ENCODE data around the gene PDLIM1.
A peak's percentile ranks its signal among the peaks of the same experiment; 100 is the strongest.

The PDLIM1 gene

GRCh38 chr10:95315509-95315908, 24.7 kb upstream of the PDLIM1 start:
- no peak for DNase-seq (ENCODE audit: low read depth in 2 of 2)

- DNase-seq (ENCODE audit: low read depth in 2 of 2) = no peak
These were observed 23.6 kb upstream of the PDLIM1 start for GRCh38 chr10:95314192-95314918.

- no peak for DNase-seq (ENCODE audit: low read depth in 2 of 2)
These were observed 22.2 kb upstream of the PDLIM1 start for GRCh38 chr10:95312986-95313495.

- DNase-seq (ENCODE audit: low read depth in 2 of 2) = no peak
These were observed 21.5 kb upstream of the PDLIM1 start for GRCh38 chr10:95312257-95312656.

GRCh38 chr10:95309958-95310357, 19.2 kb upstream of the PDLIM1 start:
- DNase-seq (ENCODE audit: low read depth in 2 of 2) = no peak

- DNase-seq (ENCODE audit: low read depth in 2 of 2) = peak; percentile 98 to 99
These were observed 17.8 kb upstream of the PDLIM1 start for GRCh38 chr10:95308389-95309302.

- no peak for DNase-seq (ENCODE audit: low read depth in 2 of 2)
These were observed 16.0 kb upstream of the PDLIM1 start for GRCh38 chr10:95306851-95307250.

GRCh38 chr10:95306318-95306650, 15.5 kb upstream of the PDLIM1 start:
- no peak for DNase-seq (ENCODE audit: low read depth in 2 of 2)

- no peak for DNase-seq (ENCODE audit: low read depth in 2 of 2)
These were observed 15.0 kb upstream of the PDLIM1 start for GRCh38 chr10:95305606-95306317.

- no peak for DNase-seq (ENCODE audit: low read depth in 2 of 2)
These were observed 14.2 kb upstream of the PDLIM1 start for GRCh38 chr10:95304976-95305375.

- no peak for DNase-seq (ENCODE audit: low read depth in 2 of 2)
These were observed 13.7 kb upstream of the PDLIM1 start for GRCh38 chr10:95304463-95304862.

- no peak for DNase-seq (ENCODE audit: low read depth in 2 of 2)
These were observed 13.1 kb upstream of the PDLIM1 start for GRCh38 chr10:95303950-95304349.

GRCh38 chr10:95303535-95303934, 12.7 kb upstream of the PDLIM1 start:
- DNase-seq (ENCODE audit: low read depth in 2 of 2) = peak; percentile 51 to 53

- no peak for DNase-seq (ENCODE audit: low read depth in 2 of 2)
These were observed 9.3 kb upstream of the PDLIM1 start for GRCh38 chr10:95300022-95300539.

GRCh38 chr10:95297402-95297801, 6.6 kb upstream of the PDLIM1 start:
- no peak for DNase-seq (ENCODE audit: low read depth in 2 of 2)

- no peak for DNase-seq (ENCODE audit: low read depth in 2 of 2)
These were observed 6.0 kb upstream of the PDLIM1 start for GRCh38 chr10:95296764-95297163.

GRCh38 chr10:95295031-95295755, 4.4 kb upstream of the PDLIM1 start:
- DNase-seq (ENCODE audit: low read depth in 2 of 2) = no peak

- DNase-seq (ENCODE audit: low read depth in 2 of 2) = no peak
These were observed 2.8 kb upstream of the PDLIM1 start for GRCh38 chr10:95293631-95294030.

GRCh38 chr10:95291365-95292039, 699 bp upstream of the PDLIM1 start:
- no peak for DNase-seq (ENCODE audit: low read depth in 2 of 2)

- no peak for DNase-seq (ENCODE audit: low read depth in 2 of 2)
These were observed 832 bp downstream of the PDLIM1 start for GRCh38 chr10:95289921-95290421.

Data from fibroblast of skin of left biceps (primary cell).